IMR-90 (cell line): ENCODE results near the gene DDX42. TPM values are rescaled to one million over a fixed set of nuclear protein-coding genes. Genes with fewer than 3 reads are reported as not detected.

Experiments used
- ATAC-seq: fragments of 200-7000 bp; cut with Tn5 transposase; 2 replicates; pipeline ENCODE4 v1.9.1; 2020; ENCODE audit warnings: low read depth, mild to moderate bottlenecking, moderate library complexity
- BruUV-seq: library from RNA; stranded (reverse); fragments of 400-500 nt; replicated peaks from 2 replicates; lab custom pipeline; 2021; lab: Mats Ljungman, UMichigan
- CTCF ChIA-PET: fragments of 300-600 bp; formaldehyde crosslinking; extraction: SDS; loops from one replicate; lab custom pipeline; 2021; ENCODE audit warnings: antibody characterized with exemption; lab: Yijun Ruan, JAX
- POLR2A ChIA-PET: fragments of 300-600 bp; sonication (Branson Sonifier 250); formaldehyde crosslinking; loops from one replicate; lab custom pipeline; 2022; ENCODE audit warnings: antibody characterized with exemption; ENCODE audit not compliant: unreplicated experiment; lab: Charles Lee
- DNase-seq: peaks from one replicate; pipeline ENCODE4 v3.0.0; 2013
- H2AFZ ChIP-seq: replicated peaks from 2 replicates; pipeline ENCODE3; 2013; ENCODE audit warnings: low read length, mild to moderate bottlenecking; ENCODE audit not compliant: poor library complexity
- H2AK5ac ChIP-seq: 2 replicates; pipeline ENCODE4 v1.6.1; 2013; ENCODE audit warnings: low read depth, low read length, inconsistent platforms
- H2AK9ac ChIP-seq: replicated peaks from 2 replicates; pipeline ENCODE3; 2013; ENCODE audit warnings: mild to moderate bottlenecking, low read depth, low read length, moderate library complexity; ENCODE audit not compliant: poor library complexity
- H2BK120ac ChIP-seq: 2 replicates; pipeline ENCODE4 v1.6.1; 2013; ENCODE audit warnings: low read depth, low read length, inconsistent platforms
- H2BK15ac ChIP-seq: 3 replicates; pipeline ENCODE4 v1.6.1; 2013; ENCODE audit warnings: low read depth, low read length, inconsistent platforms
- H2BK20ac ChIP-seq: 2 replicates; pipeline ENCODE4 v1.6.1; 2013; ENCODE audit warnings: low read depth, mild to moderate bottlenecking, inconsistent platforms, low read length, moderate library complexity
- H2BK5ac ChIP-seq: 2 replicates; pipeline ENCODE4 v1.6.1; 2013; ENCODE audit warnings: mild to moderate bottlenecking, low read depth, low read length, inconsistent platforms; ENCODE audit not compliant: poor library complexity, severe bottlenecking
- H3K14ac ChIP-seq: replicated peaks from 2 replicates; pipeline ENCODE4 v1.6.1; 2013; ENCODE audit warnings: low read depth, low read length, inconsistent platforms
- H3K18ac ChIP-seq: 2 replicates; pipeline ENCODE4 v1.6.1; 2013; ENCODE audit warnings: low read depth, low read length, control low read depth
- H3K23ac ChIP-seq: 2 replicates; pipeline ENCODE4 v1.6.1; 2013; ENCODE audit warnings: low read depth, low read length, inconsistent platforms
- H3K27ac ChIP-seq: 2 replicates; pipeline ENCODE4 v1.5.1; 2013; ENCODE audit warnings: mild to moderate bottlenecking, control low read depth, low read length; ENCODE audit not compliant: insufficient read depth
- H3K27me3 ChIP-seq: 2 replicates; pipeline ENCODE4 v1.6.1; 2013; ENCODE audit warnings: low read length; ENCODE audit not compliant: control insufficient read depth, insufficient read depth
- H3K36me3 ChIP-seq: 2 replicates; pipeline ENCODE4 v1.6.1; 2013; ENCODE audit warnings: low read length, mixed read lengths; ENCODE audit not compliant: control insufficient read depth, insufficient read depth
- H3K4ac ChIP-seq: 2 replicates; pipeline ENCODE4 v1.6.1; 2013; ENCODE audit warnings: low read depth, low read length, inconsistent platforms
- H3K4me1 ChIP-seq: 2 replicates; pipeline ENCODE4 v1.6.1; 2013; ENCODE audit warnings: low read length, mixed read lengths; ENCODE audit not compliant: control insufficient read depth, insufficient read depth
- H3K4me2 ChIP-seq: 2 replicates; pipeline ENCODE4 v1.6.1; 2013; ENCODE audit warnings: low read depth, mild to moderate bottlenecking, control low read depth, low read length, moderate library complexity
- H3K4me3 ChIP-seq: 2 replicates; pipeline ENCODE4 v1.5.1; 2013; ENCODE audit warnings: low read depth, mild to moderate bottlenecking, control low read depth, low read length, moderate library complexity; ENCODE audit not compliant: insufficient read depth
- H3K56ac ChIP-seq: 2 replicates; pipeline ENCODE4 v1.6.1; 2013; ENCODE audit warnings: low read length, inconsistent platforms; ENCODE audit not compliant: insufficient read depth; ENCODE audit errors: extremely low read depth
- H3K79me1 ChIP-seq, 2 experiments: 2 replicates each; pipeline ENCODE4 v1.6.1; 2013; ENCODE audit warnings: low read length in 2 of 2, inconsistent platforms in 1 of 2, low read depth in 1 of 2
- H3K9ac ChIP-seq: 2 replicates; pipeline ENCODE4 v1.6.1; 2013; ENCODE audit warnings: low read depth, low read length, control low read depth
- H3K9me1 ChIP-seq: 2 replicates; pipeline ENCODE4 v1.6.1; 2013; ENCODE audit warnings: low read length, inconsistent platforms; ENCODE audit not compliant: insufficient read depth
- H3K9me3 ChIP-seq: 2 replicates; pipeline ENCODE4 v1.6.1; 2013; ENCODE audit warnings: low read length; ENCODE audit not compliant: control insufficient read depth, insufficient read depth
- H4K20me1 ChIP-seq: 2 replicates; pipeline ENCODE4 v1.6.1; 2013; ENCODE audit warnings: low read length, inconsistent platforms; ENCODE audit not compliant: insufficient read depth
- H4K5ac ChIP-seq: 2 replicates; pipeline ENCODE4 v1.6.1; 2013; ENCODE audit warnings: mild to moderate bottlenecking, low read depth, low read length, control low read depth
- H4K8ac ChIP-seq, 2 experiments: 2 replicates each; pipeline ENCODE4 v1.6.1; 2013; ENCODE audit warnings: low read depth in 2 of 2, low read length in 2 of 2, control low read depth in 1 of 2, inconsistent platforms in 1 of 2
- H4K91ac ChIP-seq: 2 replicates; pipeline ENCODE4 v1.6.1; 2013; ENCODE audit warnings: low read depth, low read length, inconsistent platforms; ENCODE audit not compliant: insufficient read depth
- BHLHE40 ChIP-seq: fragments of 150-350 bp; IDR thresholded peaks from 2 replicates; pipeline ENCODE4 v1.6.1; 2016; ENCODE audit warnings: mild to moderate bottlenecking, low read depth, low read length
- CEBPB ChIP-seq: IDR thresholded peaks from 2 replicates; pipeline ENCODE4 v1.6.1; 2012; ENCODE audit warnings: low read depth, low read length, improper control_type of control experiment
- CTCF ChIP-seq: conservative IDR thresholded peaks from 2 replicates; pipeline ENCODE4 v1.5.1; 2012; ENCODE audit warnings: mild to moderate bottlenecking, low read depth, low read length, improper control_type of control experiment
- ELK1 ChIP-seq: fragments of 150-350 bp; IDR thresholded peaks from 2 replicates; pipeline ENCODE4 v1.6.1; 2016; ENCODE audit warnings: low read depth, mild to moderate bottlenecking, low read length, moderate library complexity, borderline replicate concordance
- FOS ChIP-seq: fragments of 150-350 bp; IDR thresholded peaks from 2 replicates; pipeline ENCODE4 v1.6.1; 2016; ENCODE audit warnings: low read depth, low read length
- MAZ ChIP-seq: IDR thresholded peaks from 2 replicates; pipeline ENCODE4 v1.6.1; 2012; ENCODE audit warnings: low read depth, mild to moderate bottlenecking, low read length, improper control_type of control experiment, moderate library complexity, borderline replicate concordance
- RAD21 ChIP-seq: IDR thresholded peaks from 2 replicates; pipeline ENCODE4 v1.6.1; 2012; ENCODE audit warnings: low read length, improper control_type of control experiment
- RCOR1 ChIP-seq: IDR thresholded peaks from 2 replicates; pipeline ENCODE4 v1.6.1; 2012; ENCODE audit warnings: mild to moderate bottlenecking, low read length, improper control_type of control experiment; ENCODE audit not compliant: insufficient replicate concordance
- RFX5 ChIP-seq: IDR thresholded peaks from 2 replicates; pipeline ENCODE4 v1.8.0; 2012; ENCODE audit warnings: low read depth, mild to moderate bottlenecking, low read length, moderate library complexity
- SMC3 ChIP-seq: fragments of 150-350 bp; IDR thresholded peaks from 2 replicates; pipeline ENCODE4 v1.6.1; 2016; ENCODE audit warnings: low read depth, mild to moderate bottlenecking, antibody characterized with exemption, low read length, moderate library complexity
- USF2 ChIP-seq: fragments of 150-350 bp; IDR thresholded peaks from 2 replicates; pipeline ENCODE4 v1.6.1; 2017; ENCODE audit warnings: mild to moderate bottlenecking, antibody characterized with exemption, low read length, low read depth
- WGBS, 2 experiments: methylation state at CpG; one replicate each; pipeline versions ENCODE4 v1.1.5 to v1.1.7; 2013; ENCODE audit warnings: missing lambda C conversion rate in 2 of 2; ENCODE audit not compliant: insufficient read length in 1 of 2; ENCODE audit errors: extremely low coverage in 2 of 2; 5-methylcytosine and 5-hydroxymethylcytosine counted together
- dilution Hi-C: fragments of 300-500 bp; cut with HindIII; formaldehyde crosslinking; loops from one replicate; pipeline ENCODE4 v1.14.3; 2018; ENCODE audit warnings: low sequenced_read_pairs; ENCODE audit not compliant: unreplicated experiment
- in situ Hi-C: fragments of 300-500 bp; cut with MboI; formaldehyde crosslinking; loops from 3 replicates; pipeline ENCODE4 v1.14.3; 2019; ENCODE audit warnings: low sequenced_read_pairs, inconsistent platforms, mixed read lengths
- intact Hi-C: fragments of 100-400 bp; cut with micrococcal nuclease; formaldehyde crosslinking; loops from 2 replicates; pipeline ENCODE4 v1.10.0; 2022
- polyA plus RNA-seq, 3 experiments: library from polyadenylated mRNA; depleted of rRNA; stranded (reverse); fragments of >200 nt; gene quantifications; 2 replicates each; pipeline ENCODE4 v1.2.3, GENCODE V29; 2012; ENCODE audit warnings: low replicate concordance in 1 of 3
- total RNA-seq: library from RNA; depleted of rRNA; stranded (reverse); fragments of >200 nt; gene quantifications from 2 replicates; pipeline ENCODE4 v1.2.3, GENCODE V29; 2012

DDX42 gene
- total and polyA plus RNA-seq, 2 of the 4 experiments (the other 2 are of a cell fraction): 75.8 to 91.5 TPM

GRCh38 chr17:63834431-63835166 is 60.6 kb downstream of the DDX42 start (continued):
- TF ChIP-seq RCOR1: no peak

GRCh38 chr17:63835167-63835720 is 61.3 kb downstream of the DDX42 start:
- Histone ChIP-seq H3K9me1 (peaks cover 3% of the 10 kb centered on the region), H2AK5ac (no peak overlapping the region), H3K4ac (no peak overlapping the region), H2BK5ac (no peak overlapping the region), H3K4me1 (peaks cover 13% of the 10 kb centered on the region), H2AK9ac (peak overlapping the region; percentile 13), H2AFZ (no peak overlapping the region), H4K8ac (no peak overlapping the region), H4K5ac (no peak overlapping the region), H2BK20ac (no peak overlapping the region), H4K91ac (no peak overlapping the region), H3K9me3 (no peaks in the 10 kb centered on the region), H3K18ac (no peak overlapping the region), H4K20me1 (peaks cover 42% of the 10 kb centered on the region), H3K56ac (no peak overlapping the region), H3K27me3 (no peaks in the 10 kb centered on the region), H3K27ac (no peak overlapping the region), H3K23ac (no peak overlapping the region), H2BK120ac (no peak overlapping the region), H2BK15ac (no peak overlapping the region), H3K4me3 (no peak overlapping the region), H3K9ac (no peak overlapping the region), H3K79me1 (peaks cover 8 to 77% of the 10 kb centered on the region in 2 experiments; a peak in 3 of 4 replicates), H3K14ac (no peak overlapping the region), H3K36me3 (peaks cover 59% of the 10 kb centered on the region), H3K4me2 (no peak overlapping the region)
- no peak for ATAC-seq
- 95% methylated on average over 3 of the region's 9 CpGs; no CpG with 5 or more reads in 1 of the 2 experiments for WGBS, 2 experiments
- in situ Hi-C loops (no loop called here), dilution Hi-C loops (no loop called here), intact Hi-C loops (no loop called here)
- no peak for DNase-seq
- BruUV-seq: no TSS peak
- ChIA-PET CTCF (interaction anchor here (0.9 to 1.4 kb wide), 2 partner anchors 9 to 31 kb away, joined by 3 read pairs; no protein-coding TSS in a partner anchor), POLR2A (no interaction called here)
- TF ChIP-seq MAZ: no peak
- TF ChIP-seq RAD21: no peak
- TF ChIP-seq USF2: no peak
- TF ChIP-seq CEBPB: no peak
- TF ChIP-seq CTCF: no peak
- no peak for TF ChIP-seq RFX5
- TF ChIP-seq RCOR1: no peak
- TF ChIP-seq BHLHE40: no peak
- TF ChIP-seq FOS: no peak
- TF ChIP-seq ELK1: no peak
- TF ChIP-seq SMC3: no peak
